NCI-H146 (cell line): ENCODE results near the gene PREB.
A peak's percentile ranks its signal among the peaks of the same experiment; 100 is the strongest.

Experiments used
- DNase-seq: peaks from one replicate; lab custom pipeline; 2025; lab: John Stamatoyannopoulos, UW

PREB gene

GRCh38 chr2:27095745-27096651, 38.4 kb downstream of the PREB start:
- peak; percentile 9 for DNase-seq

- no peak for DNase-seq
Observed at GRCh38 chr2:27095427-27095744, 39.0 kb downstream of the PREB start.

GRCh38 chr2:27094353-27094984, 40.0 kb downstream of the PREB start:
- no peak for DNase-seq

GRCh38 chr2:27093430-27094352, 40.7 kb downstream of the PREB start:
- DNase-seq, result no peak

GRCh38 chr2:27092696-27093429, 41.6 kb downstream of the PREB start:
- no peak for DNase-seq

DNA sequence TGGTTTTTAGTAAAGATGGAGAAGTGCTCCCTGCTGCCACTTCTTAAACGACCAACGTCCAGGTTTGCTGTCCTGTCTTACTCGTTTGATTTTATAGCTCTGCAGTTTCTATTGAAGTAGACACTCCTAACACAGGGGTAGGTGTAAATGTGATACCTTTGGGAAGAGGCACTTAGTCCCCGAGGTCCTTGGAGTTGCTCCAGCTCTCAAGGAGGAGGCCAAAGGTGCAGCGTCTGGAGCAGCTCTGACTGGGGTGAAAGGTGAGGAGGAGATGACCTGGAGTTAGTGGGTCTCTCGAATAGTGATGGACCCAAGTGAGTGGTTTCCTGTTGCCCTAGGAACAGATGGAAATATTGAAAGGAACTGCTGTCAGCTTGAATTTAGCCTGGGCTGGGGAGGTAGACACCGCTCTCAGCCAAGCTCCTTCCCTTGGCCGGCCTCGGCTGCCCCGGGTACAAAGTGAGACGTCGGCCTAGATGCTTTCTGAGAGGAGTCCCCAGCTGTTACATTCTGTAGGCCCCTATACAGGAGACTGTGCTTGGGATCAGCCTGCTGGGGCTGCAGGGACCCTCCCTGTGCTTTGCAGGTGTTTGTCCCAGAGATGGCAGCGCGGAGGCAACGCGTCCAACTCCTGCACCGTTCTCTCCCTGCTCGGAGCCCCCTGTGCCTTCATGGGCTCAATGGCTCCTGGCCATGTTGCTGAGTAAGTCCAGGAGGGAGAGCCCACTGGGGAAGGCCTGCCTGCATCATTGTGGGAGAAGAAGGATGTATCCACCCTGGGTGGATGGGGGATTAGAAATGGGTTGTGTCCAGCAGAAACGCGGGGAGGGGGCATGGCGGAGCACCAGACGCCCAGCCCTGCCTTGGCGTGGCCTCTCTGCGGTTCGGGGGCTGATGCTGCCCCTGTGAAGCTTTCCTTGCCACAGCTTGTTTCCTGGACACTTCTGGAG, 42.4 kb downstream of the PREB start:
- DNase-seq, result no peak

- no peak for DNase-seq
Observed at GRCh38 chr2:27089111-27089954, 45.1 kb downstream of the PREB start.

GRCh38 chr2:27088634-27089033, 45.8 kb downstream of the PREB start:
- no peak for DNase-seq

DNA sequence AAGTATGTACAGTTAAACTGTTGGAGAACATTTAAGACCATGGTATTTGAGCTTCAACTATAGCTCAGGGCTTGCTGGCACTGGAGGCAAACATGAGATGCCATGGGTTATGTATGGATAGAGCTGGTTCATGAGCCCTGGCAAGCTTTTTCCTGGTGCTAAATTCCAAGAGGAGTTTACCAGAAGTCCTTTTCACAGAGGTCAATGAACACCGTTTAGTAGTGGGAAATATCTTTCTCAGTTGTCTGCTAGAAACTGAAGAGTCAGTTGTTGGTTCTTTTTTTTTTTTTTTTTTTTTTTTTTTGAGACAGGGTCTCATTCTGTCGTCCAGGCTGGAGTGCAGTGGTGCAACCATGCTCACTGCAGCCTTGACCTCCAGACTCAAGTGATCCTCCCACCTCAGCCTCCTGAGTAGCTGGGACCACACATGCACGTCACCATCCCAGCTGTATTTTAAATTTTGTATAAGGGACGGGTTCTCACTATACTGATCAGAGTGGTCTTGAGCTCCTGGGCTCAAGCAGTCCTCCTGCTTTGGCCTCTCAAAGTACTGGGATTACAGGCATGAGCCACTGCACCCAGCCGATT, 46.5 kb downstream of the PREB start:
- DNase-seq, result no peak

- DNase-seq, result peak; percentile 84
Observed at GRCh38 chr2:27086724-27087593, 47.5 kb downstream of the PREB start, which contains the start of gene KHK. Gene KHK (plus strand): TSS chr2:27086772. CDS start chr2:27087260, 488 bp downstream.

DNA sequence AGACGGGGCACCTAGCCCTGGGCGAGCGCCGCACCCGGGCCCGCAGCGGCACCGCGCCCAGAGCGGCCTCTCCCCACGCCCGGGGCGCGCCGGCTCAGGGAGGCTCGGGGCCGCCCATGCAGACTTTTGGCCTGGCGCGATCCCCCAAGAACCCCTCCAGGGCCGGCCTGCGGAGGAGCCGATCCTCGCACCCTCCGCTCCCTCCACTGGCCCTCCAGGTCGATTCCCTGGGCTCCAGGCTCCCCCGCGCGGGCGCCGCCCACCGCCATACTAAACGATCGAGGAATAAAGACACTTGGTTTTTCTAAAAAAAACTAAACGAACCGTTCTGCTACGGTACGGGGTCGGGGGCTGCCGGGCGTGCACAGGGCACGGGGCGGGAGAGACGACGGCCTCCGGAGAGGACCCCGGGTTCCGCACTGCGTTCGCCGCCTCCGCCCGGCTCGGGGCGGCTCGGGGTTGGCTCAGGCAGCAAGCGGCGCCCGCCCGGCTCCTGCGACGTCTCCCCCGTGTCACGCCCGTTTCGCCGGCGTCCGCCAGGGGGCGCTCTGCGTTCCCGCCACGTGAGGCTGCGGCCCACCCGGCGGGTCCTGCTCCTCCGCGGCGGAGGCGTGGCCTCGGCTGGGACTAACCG, 48.2 kb downstream of the PREB start:
- DNase-seq, result peak; percentile 92

DNA sequence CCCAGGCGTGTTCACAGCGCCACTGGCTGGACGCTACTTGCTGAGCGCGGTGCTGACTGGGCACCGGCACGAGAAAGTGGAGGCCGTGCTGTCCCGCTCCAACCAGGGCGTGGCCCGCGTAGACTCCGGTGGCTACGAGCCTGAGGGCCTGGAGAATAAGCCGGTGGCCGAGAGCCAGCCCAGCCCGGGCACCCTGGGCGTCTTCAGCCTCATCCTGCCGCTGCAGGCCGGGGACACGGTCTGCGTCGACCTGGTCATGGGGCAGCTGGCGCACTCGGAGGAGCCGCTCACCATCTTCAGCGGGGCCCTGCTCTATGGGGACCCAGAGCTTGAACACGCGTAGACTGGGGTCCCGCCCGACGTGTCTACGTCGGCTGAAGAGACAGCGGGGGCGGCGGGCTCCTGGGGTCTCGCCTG, 48.8 kb downstream of the PREB start:
- DNase-seq, result peak; percentile 49

DNA sequence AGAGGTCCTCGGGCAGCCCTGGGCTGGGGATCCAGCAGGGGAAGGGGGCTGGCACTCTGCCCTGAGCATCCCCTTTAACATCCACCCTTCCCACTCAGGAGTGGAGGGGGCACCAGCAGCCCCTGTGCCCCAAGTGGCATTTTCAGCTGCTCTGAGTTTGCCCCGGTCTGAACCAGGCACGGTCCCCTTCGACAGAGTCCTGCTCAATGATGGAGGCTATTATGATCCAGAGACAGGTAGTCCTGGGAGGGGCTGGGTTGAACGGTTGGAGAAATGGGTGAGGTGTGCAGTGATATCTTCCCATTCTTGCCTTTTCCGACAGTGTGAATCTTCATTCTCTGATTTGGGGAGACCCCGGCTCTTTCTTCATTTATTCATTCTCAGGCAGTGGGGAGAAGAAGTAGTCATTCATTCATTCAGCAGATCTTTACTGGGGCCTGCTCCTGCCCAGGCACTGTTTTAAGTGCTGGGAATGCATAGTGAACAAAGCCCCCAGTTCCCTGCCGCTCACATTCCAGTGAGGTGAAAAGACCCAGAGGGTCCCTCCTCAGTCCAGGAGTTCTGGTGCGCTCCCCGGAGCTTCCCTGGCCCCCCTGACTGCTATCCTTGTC, 49.3 kb downstream of the PREB start:
- DNase-seq, result no peak

- no peak for DNase-seq
Observed at GRCh38 chr2:27084297-27085061, 50.0 kb downstream of the PREB start.

DNA sequence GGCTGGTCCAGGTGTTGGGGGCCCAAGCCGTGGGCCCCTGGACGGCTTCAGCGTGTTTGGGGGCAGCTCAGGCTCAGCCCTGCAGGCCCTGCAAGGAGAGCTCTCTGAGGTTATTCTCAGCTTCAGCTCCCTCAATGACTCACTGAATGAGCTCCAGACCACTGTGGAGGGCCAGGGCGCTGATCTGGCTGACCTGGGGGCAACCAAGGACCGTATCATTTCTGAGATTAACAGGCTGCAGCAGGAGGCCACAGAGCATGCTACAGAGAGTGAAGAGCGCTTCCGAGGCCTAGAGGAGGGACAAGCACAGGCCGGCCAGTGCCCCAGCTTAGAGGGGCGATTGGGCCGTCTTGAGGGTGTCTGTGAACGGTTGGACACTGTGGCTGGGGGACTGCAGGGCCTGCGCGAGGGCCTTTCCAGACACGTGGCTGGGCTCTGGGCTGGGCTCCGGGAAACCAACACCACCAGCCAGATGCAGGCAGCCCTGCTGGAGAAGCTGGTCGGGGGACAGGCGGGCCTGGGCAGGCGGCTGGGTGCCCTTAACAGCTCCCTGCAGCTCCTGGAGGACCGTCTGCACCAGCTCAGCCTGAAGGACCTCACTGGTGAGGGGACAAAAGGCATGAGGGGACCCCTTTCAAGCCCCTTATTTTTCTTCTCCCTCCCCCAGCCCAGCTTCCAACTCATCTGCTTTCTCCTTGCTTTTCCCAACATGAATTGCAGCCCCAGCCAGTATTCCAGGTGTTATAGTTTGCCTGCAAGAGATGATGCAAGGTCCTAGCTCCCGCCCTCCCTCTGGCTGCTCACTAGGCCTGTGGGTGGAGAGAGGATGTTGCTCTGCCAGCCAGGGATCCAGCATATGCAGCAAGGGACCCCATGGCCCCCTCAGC, 50.8 kb downstream of the PREB start:
- DNase-seq, result no peak
